HepG2 (cell line): Measurements from ENCODE around the gene HMCN2. TPM values are rescaled to one million over a fixed set of nuclear protein-coding genes. Genes with fewer than 3 reads are reported as not detected.

Experiments used
- DBP ChIP-seq: sonication (generic); formaldehyde crosslinking; IDR thresholded peaks from 2 replicates; pipeline ENCODE4 v1.4.0; 2020; ENCODE audit warnings: missing genetic modification reagents; ENCODE audit errors: not compliant biosample characterization
- E2F1 ChIP-seq: sonication (generic); formaldehyde crosslinking; IDR thresholded peaks from 2 replicates; pipeline ENCODE4 v1.5.0; 2020; ENCODE audit warnings: missing genetic modification reagents
- HNF4G ChIP-seq, 2 experiments: sonication (generic) in 1 of 2; formaldehyde crosslinking in 1 of 2; IDR thresholded peaks; 2 replicates each; pipeline versions ENCODE4 v1.4.0 to v1.6.1; 2011 to 2020; ENCODE audit warnings: borderline replicate concordance in 2 of 2, low read depth in 2 of 2, mild to moderate bottlenecking in 2 of 2, low read length in 1 of 2, missing genetic modification reagents in 1 of 2, moderate library complexity in 1 of 2
- HOXA3 ChIP-seq: sonication (generic); formaldehyde crosslinking; IDR thresholded peaks from 2 replicates; pipeline ENCODE4 v1.5.0; 2020; ENCODE audit warnings: missing genetic modification reagents
- IKZF5 ChIP-seq: IDR thresholded peaks from 2 replicates; pipeline ENCODE4 v1.6.1; 2018; ENCODE audit warnings: missing genetic modification reagents, mild to moderate bottlenecking, missing compliant biosample characterization
- PRMT3 ChIP-seq: sonication (generic); formaldehyde crosslinking; IDR thresholded peaks from 2 replicates; pipeline ENCODE4 v1.8.1; 2022; ENCODE audit warnings: low read depth, mild to moderate bottlenecking, moderate library complexity, missing genetic modification reagents, borderline replicate concordance
- SKIL ChIP-seq: sonication (generic); formaldehyde crosslinking; IDR thresholded peaks from 2 replicates; pipeline ENCODE4 v1.8.0; 2022; ENCODE audit warnings: missing genetic modification reagents, mild to moderate bottlenecking, moderate library complexity, borderline replicate concordance
- TARDBP ChIP-seq: sonication (generic); formaldehyde crosslinking; IDR thresholded peaks from 2 replicates; pipeline ENCODE4 v1.8.0; 2022; ENCODE audit warnings: mild to moderate bottlenecking, missing genetic modification reagents
- ZBED4 ChIP-seq: sonication (generic); formaldehyde crosslinking; IDR thresholded peaks from 2 replicates; pipeline ENCODE4 v1.4.0; 2020; ENCODE audit warnings: missing genetic modification reagents, borderline replicate concordance
- ZNF317 ChIP-seq: sonication (generic); formaldehyde crosslinking; IDR thresholded peaks from 2 replicates; pipeline ENCODE4 v1.5.0; 2020; ENCODE audit warnings: mild to moderate bottlenecking, missing genetic modification reagents
- ZNF781 ChIP-seq: sonication (generic); formaldehyde crosslinking; IDR thresholded peaks from 2 replicates; pipeline ENCODE4 v1.5.1; 2020; ENCODE audit warnings: borderline replicate concordance, mild to moderate bottlenecking, missing genetic modification reagents; ENCODE audit errors: not compliant biosample characterization
- polyA plus RNA-seq, 8 experiments: library from polyadenylated mRNA; depleted of rRNA in 3 of 8; stranded (reverse) in 7 of 8; unstranded in 1 of 8; fragments of >200 nt; fragmentation: Illumina TruSeq in 4 of 8; extraction: Trizol in 4 of 8; gene quantifications; 2 replicates each; pipeline versions ENCODE4 v1.2.1 to v1.2.3, GENCODE V29; 2011 to 2016; ENCODE audit warnings: low read depth in 4 of 8, missing spikeins in 1 of 8, mixed read lengths in 1 of 8; ENCODE audit not compliant: insufficient read depth in 1 of 8
- total RNA-seq, 5 experiments: library from RNA; depleted of rRNA; stranded (reverse); fragments of >200 nt; fragmentation: Illumina TruSeq; extraction: Trizol; gene quantifications; 2 replicates each; pipeline ENCODE4 v1.2.3, GENCODE V29; 2016; ENCODE audit warnings: low read depth in 1 of 5
- TF ChIP-seq, protein P1 (sequence below): sonication (generic); formaldehyde crosslinking; IDR thresholded peaks from 2 replicates; pipeline ENCODE4 v1.4.0; 2020; ENCODE audit warnings: mild to moderate bottlenecking, missing genetic modification reagents
- TF ChIP-seq, protein P2 (sequence below): IDR thresholded peaks from 2 replicates; pipeline ENCODE4 v1.6.1; 2016; ENCODE audit warnings: low read depth, borderline replicate concordance
- TF ChIP-seq, protein P3 (sequence below): sonication (generic); formaldehyde crosslinking; IDR thresholded peaks from 2 replicates; pipeline ENCODE4 v1.4.0; 2020; ENCODE audit warnings: missing genetic modification reagents

Gene HMCN2
- total and polyA plus RNA-seq, 2 of the 13 experiments (the other 11 are each of a cell fraction or from before 2014, with no cell fraction given), result 0.09 TPM; not detected in 1

DNA sequence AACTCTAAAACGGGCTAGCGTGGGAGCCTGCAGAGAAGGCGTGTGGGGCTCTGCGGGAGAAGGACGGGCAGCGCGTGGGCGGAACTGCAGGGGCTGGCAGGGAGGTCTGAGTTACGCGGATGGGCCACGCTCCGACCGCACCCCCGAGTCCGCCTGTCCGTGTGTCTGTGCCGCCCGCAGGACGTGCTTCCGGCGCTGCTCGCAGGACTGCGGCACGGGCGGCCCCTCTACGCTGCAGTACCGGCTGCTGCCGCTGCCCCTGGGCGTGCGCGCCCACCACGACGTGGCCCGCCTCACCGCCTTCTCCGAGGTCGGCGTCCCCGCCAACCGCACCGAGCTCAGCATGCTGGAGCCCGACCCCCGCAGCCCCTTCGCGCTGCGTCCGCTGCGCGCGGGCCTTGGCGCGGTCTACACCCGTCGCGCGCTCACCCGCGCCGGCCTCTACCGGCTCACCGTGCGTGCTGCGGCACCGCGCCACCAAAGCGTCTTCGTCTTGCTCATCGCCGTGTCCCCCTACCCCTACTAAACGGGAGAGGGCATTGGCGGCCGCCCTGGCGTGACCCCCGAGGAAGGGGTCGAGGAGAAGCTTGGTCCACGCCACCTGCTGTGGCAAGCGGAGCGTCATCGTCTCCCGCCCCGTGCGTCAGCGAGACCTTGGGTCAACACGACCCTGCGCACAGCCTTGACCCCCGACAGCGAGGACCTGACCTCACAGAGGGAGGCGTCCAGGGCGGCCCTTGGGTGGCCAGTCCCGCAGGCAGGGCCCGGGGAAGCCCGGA lies 167.8 kb downstream of the HMCN2 start (continued):
- no peak for TF ChIP-seq E2F1
- TF ChIP-seq, protein P1, sequence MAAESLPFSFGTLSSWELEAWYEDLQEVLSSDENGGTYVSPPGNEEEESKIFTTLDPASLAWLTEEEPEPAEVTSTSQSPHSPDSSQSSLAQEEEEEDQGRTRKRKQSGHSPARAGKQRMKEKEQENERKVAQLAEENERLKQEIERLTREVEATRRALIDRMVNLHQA (CRISPR knock-in tag), result no peak
- TF ChIP-seq DBP (CRISPR knock-in tag), result no peak
- TF ChIP-seq IKZF5 (CRISPR knock-in tag), result no peak
- TF ChIP-seq TARDBP (CRISPR knock-in tag), result peak; percentile 39; the same call in 1 of the 2 replicates
- no peak for TF ChIP-seq PRMT3 (CRISPR knock-in tag)
- peak; percentile 65 for TF ChIP-seq SKIL (CRISPR knock-in tag)
- 0 out of 2 replicates have a peak, but pooled peaks have one; percentile 8 for TF ChIP-seq ZNF317 (CRISPR knock-in tag)
- TF ChIP-seq, protein P2, sequence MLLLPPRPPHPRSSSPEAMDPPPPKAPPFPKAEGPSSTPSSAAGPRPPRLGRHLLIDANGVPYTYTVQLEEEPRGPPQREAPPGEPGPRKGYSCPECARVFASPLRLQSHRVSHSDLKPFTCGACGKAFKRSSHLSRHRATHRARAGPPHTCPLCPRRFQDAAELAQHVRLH (CRISPR knock-in tag), result no peak; the same call in 1 of the 2 replicates
- TF ChIP-seq, protein P3, sequence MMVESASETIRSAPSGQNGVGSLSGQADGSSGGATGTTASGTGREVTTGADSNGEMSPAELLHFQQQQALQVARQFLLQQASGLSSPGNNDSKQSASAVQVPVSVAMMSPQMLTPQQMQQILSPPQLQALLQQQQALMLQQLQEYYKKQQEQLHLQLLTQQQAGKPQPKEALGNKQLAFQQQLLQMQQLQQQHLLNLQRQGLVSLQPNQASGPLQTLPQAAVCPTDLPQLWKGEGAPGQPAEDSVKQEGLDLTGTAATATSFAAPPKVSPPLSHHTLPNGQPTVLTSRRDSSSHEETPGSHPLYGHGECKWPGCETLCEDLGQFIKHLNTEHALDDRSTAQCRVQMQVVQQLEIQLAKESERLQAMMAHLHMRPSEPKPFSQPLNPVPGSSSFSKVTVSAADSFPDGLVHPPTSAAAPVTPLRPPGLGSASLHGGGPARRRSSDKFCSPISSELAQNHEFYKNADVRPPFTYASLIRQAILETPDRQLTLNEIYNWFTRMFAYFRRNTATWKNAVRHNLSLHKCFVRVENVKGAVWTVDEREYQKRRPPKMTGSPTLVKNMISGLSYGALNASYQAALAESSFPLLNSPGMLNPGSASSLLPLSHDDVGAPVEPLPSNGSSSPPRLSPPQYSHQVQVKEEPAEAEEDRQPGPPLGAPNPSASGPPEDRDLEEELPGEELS, result no peak
- TF ChIP-seq ZBED4, result no peak
- no peak for TF ChIP-seq HNF4G (IDR thresholded peaks at IDR 0.05; ENCODE audit: borderline replicate concordance, low read depth, low read length)
- TF ChIP-seq HNF4G (CRISPR knock-in tag; IDR thresholded peaks at IDR 0.05; ENCODE audit: borderline replicate concordance, low read depth), result no peak
- peak; percentile 70; the same call in 1 of the 2 replicates for TF ChIP-seq HOXA3 (CRISPR knock-in tag)
- TF ChIP-seq ZNF781 (CRISPR knock-in tag), result no peak
